Progenitor cell of endocrine pancreas (in vitro differentiated cells): ENCODE measurements around the gene MAPK10. TPM values are rescaled to one million over a fixed set of nuclear protein-coding genes. Genes with fewer than 3 reads are reported as not detected.
"Not testable (repeated sequence)": the region's sequence is repeated elsewhere in the genome, so short reads cannot be mapped to it uniquely, and the experiment has no call there.

Experiments
- DNase-seq: peaks from one replicate; pipeline ENCODE4 v3.0.0; 2021; ENCODE audit warnings: low spot score; ENCODE audit not compliant: unreplicated experiment
- H3K27ac Mint-ChIP-seq: 2 replicates; pipeline ENCODE4 v1.8.0; 2021; ENCODE audit warnings: mild to moderate bottlenecking, moderate library complexity, mixed read lengths
- H3K27me3 Mint-ChIP-seq: 2 replicates; pipeline ENCODE4 v1.8.0; 2021; ENCODE audit warnings: mixed read lengths
- H3K36me3 Mint-ChIP-seq: 2 replicates; pipeline ENCODE4 v1.8.0; 2022; ENCODE audit warnings: mixed read lengths; ENCODE audit not compliant: insufficient read depth
- H3K4me1 Mint-ChIP-seq: 2 replicates; pipeline ENCODE4 v1.8.0; 2021; ENCODE audit warnings: low read depth, mixed read lengths
- H3K4me3 Mint-ChIP-seq: 2 replicates; pipeline ENCODE4 v1.8.0; 2021; ENCODE audit warnings: low read depth, mild to moderate bottlenecking, moderate library complexity, mixed read lengths
- H3K9me3 Mint-ChIP-seq: 2 replicates; pipeline ENCODE4 v1.8.0; 2021; ENCODE audit warnings: low read depth, mixed read lengths
- CTCF ChIP-seq: fragments of 200-600 bp; sonication (generic); IDR thresholded peaks from one replicate; pipeline ENCODE4 v1.5.0; 2021; ENCODE audit warnings: antibody characterized with exemption, mild to moderate bottlenecking; ENCODE audit not compliant: unreplicated experiment
- total RNA-seq: library from RNA; stranded (reverse); gene quantifications from 2 replicates; pipeline ENCODE4 v1.2.1, GENCODE V29; 2021

Gene MAPK10
- total RNA-seq, 1 donor from 2014 or later, result 21.4 TPM

DNA sequence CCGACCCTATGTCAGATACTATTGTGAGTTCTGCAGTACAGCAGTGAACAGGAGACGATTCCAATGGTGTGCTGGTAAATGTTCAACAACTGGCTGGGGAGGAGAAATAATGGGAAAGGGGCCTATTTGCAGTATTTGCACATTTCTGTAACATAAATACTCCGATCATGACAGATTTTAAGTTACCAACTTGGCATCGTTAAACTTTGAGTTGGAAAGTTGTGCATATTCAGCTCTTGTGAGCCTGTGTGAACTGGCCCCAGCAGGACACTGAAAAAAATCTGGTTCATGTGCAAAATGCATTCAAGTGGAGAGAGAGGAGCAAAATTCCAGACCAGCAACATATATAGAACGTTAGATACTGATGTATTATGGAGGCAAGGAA lies 175.0 kb downstream of the MAPK10 start:
- Mint-ChIP-seq H3K4me3 (no peak overlapping the region), H3K27me3 (no peaks in the 10 kb centered on the region), H3K36me3 (peaks cover 14% of the 10 kb centered on the region), H3K27ac (no peak overlapping the region), H3K9me3 (peaks cover 18% of the 10 kb centered on the region), H3K4me1 (peaks cover 5% of the 10 kb centered on the region)
- DNase-seq, result no peak
- TF ChIP-seq CTCF, result no peak

GRCh38 chr4:86184216-86184900 lies 175.5 kb downstream of the MAPK10 start:
- Mint-ChIP-seq H3K9me3 (peaks cover 18% of the 10 kb centered on the region), H3K4me1 (peaks cover 5% of the 10 kb centered on the region), H3K4me3 (no peak overlapping the region), H3K27ac (no peak overlapping the region), H3K27me3 (no peaks in the 10 kb centered on the region), H3K36me3 (peaks cover 14% of the 10 kb centered on the region)
- DNase-seq, result no peak
- no peak for TF ChIP-seq CTCF

DNA sequence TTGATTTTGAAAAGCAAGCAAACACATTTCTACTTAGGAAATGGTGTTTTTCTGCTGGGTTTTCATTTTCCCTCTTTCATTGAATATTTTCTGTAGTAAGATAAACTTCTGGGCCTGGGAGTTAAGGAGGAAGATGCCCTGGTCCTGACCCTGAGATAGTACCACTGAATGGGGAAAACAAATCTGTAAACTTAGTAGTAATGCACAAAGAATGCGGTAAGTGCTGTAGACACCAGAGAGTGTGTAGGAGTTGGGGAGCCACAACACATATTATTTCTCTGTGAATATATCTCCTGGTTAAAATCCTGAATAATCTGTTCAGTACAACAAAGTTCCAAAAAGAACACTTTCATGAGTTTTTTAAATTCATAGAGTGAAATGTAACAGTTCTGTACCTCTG lies 178.3 kb downstream of the MAPK10 start:
- peaks cover 10% of the 10 kb centered on the region for H3K36me3 Mint-ChIP-seq
- no peaks in the 10 kb centered on the region for H3K27me3 Mint-ChIP-seq
- DNase-seq, result no peak
- no peak for TF ChIP-seq CTCF
- H3K27ac Mint-ChIP-seq, result peak overlapping the region; percentile 15
- peaks cover 15% of the 10 kb centered on the region for H3K9me3 Mint-ChIP-seq
- no peak overlapping the region for H3K4me3 Mint-ChIP-seq
- peaks cover 5% of the 10 kb centered on the region for H3K4me1 Mint-ChIP-seq

GRCh38 chr4:86178211-86178610 lies 181.6 kb downstream of the MAPK10 start:
- no peak for DNase-seq
- Mint-ChIP-seq H3K9me3 (peaks cover 21% of the 10 kb centered on the region), H3K4me1 (peaks cover 5% of the 10 kb centered on the region), H3K4me3 (no peak overlapping the region), H3K36me3 (peaks cover 11% of the 10 kb centered on the region), H3K27me3 (no peaks in the 10 kb centered on the region), H3K27ac (no peak overlapping the region)
- no peak for TF ChIP-seq CTCF

DNA sequence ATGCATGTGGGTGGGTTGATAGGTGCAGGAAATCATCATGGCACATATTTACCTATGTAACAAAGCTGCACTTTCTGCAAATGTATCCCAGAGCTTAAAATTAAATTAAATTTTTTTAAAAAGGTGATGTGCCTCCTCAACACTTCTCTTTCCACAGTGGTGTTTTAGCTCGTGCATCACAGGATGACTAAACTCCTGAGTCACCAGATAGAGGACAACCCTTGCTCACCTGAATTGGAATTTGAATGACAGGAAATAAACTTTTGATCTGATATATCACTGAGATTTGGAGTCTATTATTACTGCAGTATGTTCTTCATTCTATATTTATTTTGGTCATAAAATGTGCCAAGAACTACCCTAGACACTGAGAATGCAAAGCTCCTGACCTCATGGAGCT lies 185.3 kb downstream of the MAPK10 start:
- no peak overlapping the region for H3K4me3 Mint-ChIP-seq
- no peak overlapping the region for H3K27ac Mint-ChIP-seq
- TF ChIP-seq CTCF, result no peak
- no peak for DNase-seq
- H3K27me3 Mint-ChIP-seq, result no peaks in the 10 kb centered on the region
- H3K9me3 Mint-ChIP-seq, result peaks cover 12% of the 10 kb centered on the region
- H3K4me1 Mint-ChIP-seq, result no peaks in the 10 kb centered on the region
- peaks cover 3% of the 10 kb centered on the region for H3K36me3 Mint-ChIP-seq

GRCh38 chr4:86168335-86168734 lies 191.5 kb downstream of the MAPK10 start:
- not testable (repeated sequence) for H3K4me3 Mint-ChIP-seq, H3K27me3 Mint-ChIP-seq, H3K27ac Mint-ChIP-seq, DNase-seq, H3K4me1 Mint-ChIP-seq, H3K36me3 Mint-ChIP-seq
- peaks cover 11% of the 10 kb centered on the region for H3K9me3 Mint-ChIP-seq
